GM12892 (cell line): Measurements from ENCODE around the gene GPSM1.

Source experiments
- DNase-seq: peaks from one replicate; pipeline ENCODE4 v3.0.0; 2011; ENCODE audit not compliant: insufficient read length
- FAIRE-seq: peaks from 2 replicates; lab custom pipeline; 2011; peaks lifted over from hg19 to GRCh38; lab: Jason Lieb, UNC
- POLR2A ChIP-seq: IDR thresholded peaks from 2 replicates; pipeline ENCODE4 v1.6.1; 2011; ENCODE audit warnings: low read depth, low read length, control low read depth
- POLR2AphosphoS5 ChIP-seq: IDR thresholded peaks from 2 replicates; pipeline ENCODE4 v1.6.1; 2011; ENCODE audit warnings: low read depth, low read length, control low read depth
- TAF1 ChIP-seq: IDR thresholded peaks from 2 replicates; pipeline ENCODE4 v1.6.1; 2011; ENCODE audit warnings: low read depth, mild to moderate bottlenecking, control low read depth, low read length, borderline replicate concordance

The GPSM1 gene

DNA sequence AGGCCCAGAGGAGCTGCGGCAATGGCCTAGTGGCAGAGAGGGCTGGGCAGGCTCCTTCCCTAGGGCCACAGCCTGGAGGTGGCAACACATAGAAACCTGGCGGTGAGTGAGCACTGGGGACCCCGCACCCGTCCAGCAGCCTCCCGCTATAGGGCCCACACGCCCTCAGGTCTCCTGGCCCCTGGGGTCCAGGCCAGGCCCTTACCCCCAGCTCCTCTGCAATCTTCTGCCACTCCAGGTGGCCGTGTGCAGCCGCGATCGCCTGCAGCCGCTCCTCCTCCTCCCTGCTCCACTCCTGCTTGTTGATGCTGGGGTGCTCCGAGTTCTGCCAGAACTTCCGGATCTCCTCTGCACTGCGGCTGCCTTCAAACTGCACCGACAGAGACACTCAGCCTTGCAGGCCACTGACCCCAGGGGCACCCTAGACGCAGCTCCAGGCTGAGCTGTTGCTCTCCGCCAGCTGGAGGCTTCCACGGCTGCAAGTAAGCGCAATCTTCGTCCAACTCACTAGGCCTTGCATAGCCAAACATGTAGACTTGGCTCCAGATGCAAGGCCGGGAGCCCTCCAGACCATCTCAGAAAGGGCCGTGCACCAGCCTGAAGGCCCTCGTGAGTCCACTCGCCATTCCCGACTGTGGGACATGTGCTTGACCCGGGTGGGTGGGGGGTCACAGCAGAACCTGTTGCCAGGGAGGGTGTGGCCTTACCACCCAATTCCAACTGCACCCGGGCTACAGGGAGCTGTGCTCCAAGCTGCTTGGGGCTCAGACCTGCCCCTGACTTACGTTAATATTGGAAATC lies 64.6 kb downstream of the GPSM1 start:
- no peak for FAIRE-seq
- TF ChIP-seq POLR2A: no peak
- TF ChIP-seq POLR2AphosphoS5: no peak; the same call in 1 of the 2 replicates
- TF ChIP-seq TAF1: no peak

DNA sequence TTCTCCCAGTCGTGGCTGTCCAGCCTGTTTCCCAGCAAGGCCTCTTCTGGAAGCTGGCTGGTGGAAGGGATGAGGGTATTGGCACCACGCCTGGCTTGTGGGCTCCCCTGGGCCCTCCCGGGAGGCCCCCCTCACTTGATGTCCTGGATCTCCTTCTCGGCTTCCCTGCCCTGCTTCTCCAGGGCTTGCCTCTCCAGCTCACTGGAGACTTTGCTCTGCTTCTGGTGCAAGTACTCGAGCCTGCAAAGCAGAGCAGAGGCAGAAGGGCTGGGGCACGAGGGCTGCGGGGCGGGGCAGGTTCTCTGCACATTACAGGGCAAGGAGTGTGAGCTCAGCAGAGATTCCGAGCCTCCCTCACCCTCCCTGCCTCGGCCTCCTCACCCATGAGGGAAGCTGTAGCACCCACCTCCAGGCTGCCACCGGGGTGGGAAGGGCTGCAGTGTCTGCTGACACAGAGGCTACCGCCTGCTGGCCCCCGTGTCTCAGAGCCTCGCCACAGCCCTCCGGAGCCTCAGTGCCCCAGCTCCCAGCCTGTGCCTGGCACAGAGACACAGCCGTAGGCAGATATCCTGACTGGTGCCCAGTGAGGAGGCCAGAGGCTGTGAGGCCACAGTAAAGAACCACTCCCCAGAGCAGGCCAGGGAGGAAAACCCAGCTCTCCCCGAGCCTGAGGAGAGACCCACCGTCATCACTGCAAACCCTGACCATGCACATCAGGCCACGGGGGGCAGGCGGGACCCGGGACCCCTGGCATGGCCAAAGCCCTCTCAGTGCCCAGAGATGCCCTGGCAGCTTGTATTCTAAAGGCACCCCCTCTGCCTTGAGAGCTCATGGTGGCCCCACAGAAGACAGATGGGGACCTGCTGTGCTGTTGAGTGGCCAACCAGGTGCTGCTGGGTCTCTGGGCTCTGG lies 65.5 kb downstream of the GPSM1 start:
- FAIRE-seq (no peak), DNase-seq (no peak)
- no peak for TF ChIP-seq TAF1
- TF ChIP-seq POLR2AphosphoS5: peak; percentile 47; the same call in 1 of the 2 replicates

More for the DNA sequence above, 64.6 kb downstream of the GPSM1 start:
- no peak for DNase-seq

GRCh38 chr9:136393531-136393930 lies 66.2 kb downstream of the GPSM1 start:
- DNase-seq (no peak), FAIRE-seq (no peak)
- no peak for TF ChIP-seq POLR2A
- no peak; the same call in 1 of the 2 replicates for TF ChIP-seq POLR2AphosphoS5
- TF ChIP-seq TAF1: no peak

GRCh38 chr9:136394312-136395019 lies 67.1 kb downstream of the GPSM1 start:
- TF ChIP-seq TAF1 (no peak), POLR2A (no peak), POLR2AphosphoS5 (no peak)
- no peak for FAIRE-seq

DNA sequence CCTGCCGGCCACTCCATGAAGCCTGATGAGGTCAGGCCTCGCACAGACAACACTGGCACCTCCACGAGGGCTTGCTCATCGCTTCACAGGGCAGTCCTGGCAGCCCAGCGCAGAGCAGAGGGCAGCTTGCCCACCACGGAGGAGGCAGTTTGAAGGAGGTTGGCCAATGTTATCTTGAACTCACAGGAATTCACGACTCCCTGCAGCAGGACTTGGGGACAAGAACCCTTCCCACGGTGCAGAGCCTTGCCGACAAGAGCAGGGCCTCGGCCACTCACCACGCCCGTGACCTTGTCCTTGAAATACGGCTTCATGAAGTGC lies 67.6 kb downstream of the GPSM1 start:
- no peak for DNase-seq
- TF ChIP-seq POLR2AphosphoS5 (peak; percentile 22; the same call in 1 of the 2 replicates), POLR2A (no peak; the same call in 1 of the 2 replicates)
- no peak for FAIRE-seq

More at GRCh38 chr9:136394312-136395019, 67.1 kb downstream of the GPSM1 start:
- no peak for DNase-seq

- FAIRE-seq: no peak
- DNase-seq: no peak
- no peak; the same call in 1 of the 2 replicates for TF ChIP-seq POLR2AphosphoS5
- TF ChIP-seq TAF1: no peak
- TF ChIP-seq POLR2A: no peak
Observed at GRCh38 chr9:136395345-136396218, 68.2 kb downstream of the GPSM1 start.

DNA sequence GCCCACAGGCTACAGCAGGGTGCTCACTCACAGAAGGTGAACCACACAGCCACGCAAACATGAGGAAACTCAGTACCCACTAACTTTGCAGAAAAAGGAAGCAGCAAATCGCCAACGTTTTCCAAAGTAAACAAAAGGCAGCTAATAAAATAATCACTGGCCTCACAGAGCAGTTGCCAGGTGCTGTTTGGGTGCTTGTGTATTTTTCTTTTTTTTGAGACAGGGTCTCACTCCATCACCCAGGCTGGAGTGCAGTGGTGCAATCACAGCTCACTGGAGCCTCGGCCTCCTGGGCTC lies 68.8 kb downstream of the GPSM1 start:
- TF ChIP-seq TAF1: no peak
- TF ChIP-seq POLR2AphosphoS5: no peak
- no peak for TF ChIP-seq POLR2A
- DNase-seq (no peak), FAIRE-seq (no peak)

DNA sequence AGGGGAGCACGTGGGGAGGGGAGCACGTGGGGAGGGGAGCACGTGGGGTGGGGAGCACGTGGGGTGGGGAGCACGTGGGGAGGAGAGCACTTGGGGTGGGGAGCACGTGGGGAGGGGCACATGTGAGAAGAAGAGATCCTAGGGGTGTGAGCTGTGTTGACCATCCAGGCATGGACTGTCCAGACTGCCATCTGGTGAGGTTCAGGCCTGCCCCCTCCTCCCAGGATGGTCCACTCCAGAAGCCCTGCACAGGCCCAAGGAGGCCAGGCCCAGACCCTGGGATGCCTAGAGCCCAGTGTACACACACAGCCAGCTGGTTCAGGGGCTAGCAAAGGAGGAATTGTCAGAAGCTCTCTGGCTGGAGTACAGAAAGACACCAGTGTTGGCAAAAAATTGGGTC lies 70.3 kb downstream of the GPSM1 start:
- DNase-seq: no peak
- FAIRE-seq: no peak
- no peak for TF ChIP-seq POLR2AphosphoS5
- no peak for TF ChIP-seq POLR2A
- TF ChIP-seq TAF1: no peak

- no peak for FAIRE-seq
- TF ChIP-seq POLR2AphosphoS5 (no peak), TAF1 (no peak), POLR2A (no peak)
- DNase-seq: no peak
Observed at GRCh38 chr9:136398286-136398685, 70.9 kb downstream of the GPSM1 start.
